Stimulated activated CD8-positive, alpha-beta memory T cell treated with anti-CD3 and anti-CD28 coated beads, Interleukin-2, amount 100 ng/mL, for 48 hours (primary cell): ENCODE data around the gene MSANTD2.
"Not testable (repeated sequence)": the region's sequence is repeated elsewhere in the genome, so short reads cannot be mapped to it uniquely, and the experiment has no call there.

Experiments used
- DNase-seq, 2 donors: peaks; one replicate each; pipeline ENCODE4 v3.0.0-alpha.2; 2020; ENCODE audit warnings: low read depth in 2 of 2

The MSANTD2 gene

GRCh38 chr11:124776865-124777645 lies 23.2 kb downstream of the MSANTD2 start:
- DNase-seq: no peak

- DNase-seq: not testable (repeated sequence)
Measured at GRCh38 chr11:124770959-124771358, 29.2 kb downstream of the MSANTD2 start.

GRCh38 chr11:124769806-124770774 lies 30.1 kb downstream of the MSANTD2 start:
- DNase-seq: no peak

- DNase-seq: no peak
Measured at GRCh38 chr11:124768914-124769313, 31.3 kb downstream of the MSANTD2 start.

GRCh38 chr11:124766156-124766555 lies 34.0 kb downstream of the MSANTD2 start:
- DNase-seq: no peak

GRCh38 chr11:124763156-124763947 lies 36.9 kb downstream of the MSANTD2 start:
- DNase-seq: peak; percentile 77 to 81

GRCh38 chr11:124762624-124763155 lies 37.5 kb downstream of the MSANTD2 start:
- DNase-seq: no peak

- peak; percentile 57 to 66 for DNase-seq
Measured at GRCh38 chr11:124762105-124762623, 38.0 kb downstream of the MSANTD2 start, which contains the start of gene ESAM. TSS of gene ESAM (minus strand) at chr11:124762290. CDS start at chr11:124762154, 136 bp downstream.

GRCh38 chr11:124761301-124762104 lies 38.7 kb downstream of the MSANTD2 start:
- DNase-seq: no peak

- no peak for DNase-seq
Measured at GRCh38 chr11:124760806-124761205, 39.4 kb downstream of the MSANTD2 start.

- DNase-seq: no peak
Measured at GRCh38 chr11:124760205-124760652, 40.0 kb downstream of the MSANTD2 start.

GRCh38 chr11:124759266-124760204 lies 40.7 kb downstream of the MSANTD2 start:
- DNase-seq: no peak

GRCh38 chr11:124758355-124759265 lies 41.6 kb downstream of the MSANTD2 start:
- DNase-seq: peak; percentile 57 to 59

GRCh38 chr11:124757320-124757719 lies 42.9 kb downstream of the MSANTD2 start:
- no peak for DNase-seq

GRCh38 chr11:124756753-124757227 lies 43.4 kb downstream of the MSANTD2 start:
- no peak for DNase-seq

- DNase-seq: no peak
Measured at GRCh38 chr11:124756033-124756752, 44.0 kb downstream of the MSANTD2 start.

GRCh38 chr11:124754710-124755109 lies 45.5 kb downstream of the MSANTD2 start:
- no peak for DNase-seq
